ENCODE measurements around the gene GRAMD1A.
A peak's percentile ranks its signal among the peaks of the same experiment; 100 is the strongest.

Gene GRAMD1A

DNA sequence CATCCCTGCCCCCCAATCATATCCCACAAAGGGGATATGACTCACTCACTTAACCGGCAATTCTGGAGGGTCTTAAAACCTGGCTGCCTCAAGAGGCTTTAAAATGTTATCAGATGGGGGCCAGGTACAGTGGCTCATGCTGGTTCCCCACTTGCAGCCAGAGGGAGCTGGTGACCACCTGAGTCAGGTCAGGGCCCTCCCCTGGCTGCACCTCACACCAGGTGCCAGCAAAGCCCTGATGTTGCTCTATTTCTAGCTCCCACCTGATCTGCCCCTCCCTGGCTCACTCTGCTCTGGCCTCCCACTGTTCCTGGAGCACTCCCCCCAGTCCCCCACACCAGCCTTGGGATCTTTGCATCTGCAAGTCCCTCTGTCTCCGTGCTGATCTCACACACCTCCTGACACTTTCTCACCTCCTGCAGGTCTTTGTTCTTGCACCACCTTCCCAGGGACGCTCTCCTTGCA, 55.6 kb downstream of the GRAMD1A start:
- no peak for DNase-seq (ENCODE audit: low read depth)

DNA sequence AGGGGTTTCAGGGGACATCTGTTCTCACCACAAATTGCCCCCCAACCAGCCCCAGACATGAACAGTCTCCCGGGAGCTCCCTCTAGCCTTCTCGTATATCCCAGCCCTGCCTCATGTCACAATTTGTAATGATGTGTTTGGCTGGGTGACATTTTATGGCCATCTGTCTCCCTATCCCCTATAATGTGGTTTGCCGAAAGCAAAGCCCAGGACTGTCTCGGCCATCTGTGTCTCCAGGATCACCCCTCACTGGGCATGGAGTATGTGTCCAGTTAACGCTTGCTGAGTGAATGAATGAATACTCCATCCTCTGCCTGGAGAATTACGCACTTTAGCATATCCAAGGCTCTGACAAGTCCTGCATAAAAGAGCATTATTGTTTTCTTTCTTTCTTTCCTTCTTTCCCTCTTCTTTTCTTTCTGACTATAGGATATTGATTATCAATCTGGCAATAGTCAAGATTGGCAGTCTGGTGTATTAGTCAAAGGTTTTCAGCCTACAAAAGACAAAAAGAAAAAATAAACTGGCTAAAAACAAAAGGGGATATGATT, 56.5 kb downstream of the GRAMD1A start:
- DNase-seq (ENCODE audit: low read depth), result no peak

DNA sequence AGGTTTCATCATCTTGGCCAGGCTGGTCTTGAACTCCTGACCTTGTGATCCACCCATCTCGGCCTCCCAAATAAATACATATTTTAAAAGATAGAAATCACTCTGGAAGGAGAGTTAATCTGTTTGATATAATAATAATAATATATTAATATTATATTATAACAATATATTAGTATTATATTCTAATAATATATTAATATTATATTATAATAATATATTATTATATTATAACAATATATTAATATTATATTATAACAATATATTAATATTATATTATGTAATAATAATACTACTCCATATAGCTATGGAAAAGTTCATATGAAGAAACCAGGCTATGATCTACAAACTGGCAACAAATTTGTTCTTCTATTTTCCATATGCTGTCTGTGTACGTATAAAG, 58.2 kb downstream of the GRAMD1A start:
- no peak for DNase-seq (ENCODE audit: low read depth)

DNA sequence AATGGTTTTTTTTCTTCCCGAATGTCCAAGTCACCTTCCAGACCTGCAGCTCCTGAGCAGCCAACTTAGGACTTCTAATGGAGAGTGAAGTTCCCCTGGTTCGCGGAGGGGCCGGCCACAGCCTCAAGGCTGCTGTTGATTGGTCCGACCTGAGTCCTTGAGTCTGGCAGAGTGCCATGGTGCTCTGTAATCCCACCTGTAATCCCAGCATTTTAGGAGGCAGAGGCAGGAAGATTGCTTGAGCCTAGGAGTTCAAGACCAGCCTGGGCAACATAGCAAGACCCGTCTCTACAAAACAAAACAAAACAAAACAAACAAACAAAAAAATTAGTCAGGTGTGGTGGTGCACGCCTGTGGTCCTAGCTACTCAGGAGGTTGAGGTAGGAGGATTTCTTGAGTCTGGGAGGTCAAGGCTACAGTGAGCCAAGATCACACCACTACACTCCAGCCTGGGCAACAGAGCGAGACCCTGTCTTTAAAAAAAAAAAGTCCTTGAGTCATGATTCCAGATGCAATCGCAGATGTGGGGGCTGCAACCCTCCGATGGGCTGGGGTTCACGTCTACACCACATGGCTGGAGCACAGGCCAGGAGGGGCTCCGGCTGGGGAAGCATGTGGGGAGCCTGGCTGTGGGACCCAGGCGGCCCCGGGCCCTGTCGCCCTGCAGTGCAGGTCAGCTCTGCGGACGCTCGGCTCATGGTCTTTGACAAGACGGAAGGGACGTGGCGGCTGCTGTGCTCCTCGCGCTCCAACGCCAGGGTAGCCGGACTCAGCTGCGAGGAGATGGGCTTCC, 59.1 kb downstream of the GRAMD1A start:
- DNase-seq (ENCODE audit: low read depth), result no peak

DNA sequence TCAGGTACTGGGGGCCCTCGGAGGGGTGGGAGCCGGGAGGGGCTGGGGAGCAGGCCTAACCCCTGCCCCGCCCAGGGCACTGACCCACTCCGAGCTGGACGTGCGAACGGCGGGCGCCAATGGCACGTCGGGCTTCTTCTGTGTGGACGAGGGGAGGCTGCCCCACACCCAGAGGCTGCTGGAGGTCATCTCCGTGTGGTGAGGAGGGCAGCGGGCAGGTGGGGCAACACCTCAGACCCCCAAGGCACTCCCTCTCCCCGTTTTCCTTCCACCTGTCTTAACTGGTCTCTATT, 59.6 kb downstream of the GRAMD1A start:
- DNase-seq (ENCODE audit: low read depth), result no peak

DNA sequence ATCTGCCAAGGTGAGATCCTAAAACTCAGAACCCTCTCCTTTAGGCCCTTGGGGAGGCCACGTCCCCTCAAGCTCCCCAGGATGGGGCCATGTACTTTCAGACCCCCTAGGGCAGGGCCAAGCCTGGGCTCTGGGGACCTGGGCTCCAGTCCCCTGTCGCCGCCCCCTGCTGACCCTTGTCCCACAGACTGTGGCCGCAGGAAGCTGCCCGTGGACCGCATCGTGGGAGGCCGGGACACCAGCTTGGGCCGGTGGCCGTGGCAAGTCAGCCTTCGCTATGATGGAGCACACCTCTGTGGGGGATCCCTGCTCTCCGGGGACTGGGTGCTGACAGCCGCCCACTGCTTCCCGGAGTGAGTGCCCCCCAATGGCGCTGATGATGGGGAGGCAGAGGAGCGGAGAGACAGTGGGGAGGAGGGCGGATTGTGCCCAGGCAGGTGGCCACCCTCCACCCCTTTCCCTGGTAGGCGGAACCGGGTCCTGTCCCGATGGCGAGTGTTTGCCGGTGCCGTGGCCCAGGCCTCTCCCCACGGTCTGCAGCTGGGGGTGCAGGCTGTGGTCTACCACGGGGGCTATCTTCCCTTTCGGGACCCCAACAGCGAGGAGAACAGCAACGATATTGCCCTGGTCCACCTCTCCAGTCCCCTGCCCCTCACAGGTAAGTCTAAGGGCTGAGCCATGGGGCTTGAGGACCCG, 60.2 kb downstream of the GRAMD1A start:
- DNase-seq (ENCODE audit: low read depth), result no peak

DNA sequence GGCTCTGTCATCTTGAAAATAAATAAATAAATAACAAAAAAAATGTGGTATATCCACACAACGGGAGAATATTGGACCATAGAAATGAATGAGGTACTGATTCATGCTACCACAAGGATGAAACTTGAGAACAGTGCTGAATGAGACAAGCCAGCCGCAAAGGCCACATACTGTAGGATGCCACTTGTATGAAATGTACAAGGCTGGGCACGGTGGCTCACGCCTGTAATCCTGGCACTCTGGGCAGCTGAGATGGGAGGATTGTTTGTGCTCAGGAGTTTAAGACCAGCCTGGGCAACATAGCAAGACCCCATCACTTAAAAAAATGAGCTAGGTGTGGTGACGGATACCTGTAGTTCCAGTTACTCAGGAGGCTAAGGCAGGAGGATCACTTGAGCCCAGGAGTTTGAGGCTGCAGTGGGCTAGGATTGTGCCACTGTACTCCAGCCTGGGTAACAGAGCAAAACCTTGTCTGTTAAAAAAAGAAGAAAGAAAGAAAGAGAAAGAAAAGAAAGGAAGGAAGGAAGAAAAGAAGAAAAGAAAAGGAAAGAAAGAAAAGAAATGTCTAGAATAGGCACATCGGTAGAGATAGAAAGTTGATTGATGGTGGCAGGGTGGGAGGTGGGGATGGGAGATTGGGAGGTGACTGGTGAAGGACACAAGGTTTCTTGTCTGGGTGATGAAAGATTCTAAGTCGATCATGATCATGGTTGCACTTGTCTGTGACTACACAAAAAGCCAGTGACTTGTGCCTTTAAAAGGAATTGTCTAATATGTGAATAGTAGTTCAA, 61.7 kb downstream of the GRAMD1A start:
- peak; percentile 23 for DNase-seq (ENCODE audit: low read depth)

DNA sequence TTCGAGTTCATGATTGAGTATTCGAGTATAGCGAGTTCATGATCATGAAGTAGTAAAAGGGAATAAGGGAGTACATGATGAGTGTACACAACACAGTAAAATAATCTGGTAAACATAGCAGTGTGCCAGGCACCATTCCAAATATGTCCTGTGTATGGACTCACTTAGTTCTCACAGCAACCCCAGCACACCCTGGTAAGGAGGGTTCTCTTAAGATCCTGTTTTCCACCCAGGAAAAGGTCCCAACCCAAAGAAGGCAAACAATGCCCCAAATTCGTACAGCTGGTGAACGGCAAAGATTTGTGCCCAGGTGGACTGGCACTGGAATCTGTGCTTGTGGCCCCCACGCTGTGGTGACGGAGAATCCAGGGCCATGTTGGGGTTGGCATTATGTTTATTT, 62.8 kb downstream of the GRAMD1A start:
- DNase-seq (ENCODE audit: low read depth), result no peak

DNA sequence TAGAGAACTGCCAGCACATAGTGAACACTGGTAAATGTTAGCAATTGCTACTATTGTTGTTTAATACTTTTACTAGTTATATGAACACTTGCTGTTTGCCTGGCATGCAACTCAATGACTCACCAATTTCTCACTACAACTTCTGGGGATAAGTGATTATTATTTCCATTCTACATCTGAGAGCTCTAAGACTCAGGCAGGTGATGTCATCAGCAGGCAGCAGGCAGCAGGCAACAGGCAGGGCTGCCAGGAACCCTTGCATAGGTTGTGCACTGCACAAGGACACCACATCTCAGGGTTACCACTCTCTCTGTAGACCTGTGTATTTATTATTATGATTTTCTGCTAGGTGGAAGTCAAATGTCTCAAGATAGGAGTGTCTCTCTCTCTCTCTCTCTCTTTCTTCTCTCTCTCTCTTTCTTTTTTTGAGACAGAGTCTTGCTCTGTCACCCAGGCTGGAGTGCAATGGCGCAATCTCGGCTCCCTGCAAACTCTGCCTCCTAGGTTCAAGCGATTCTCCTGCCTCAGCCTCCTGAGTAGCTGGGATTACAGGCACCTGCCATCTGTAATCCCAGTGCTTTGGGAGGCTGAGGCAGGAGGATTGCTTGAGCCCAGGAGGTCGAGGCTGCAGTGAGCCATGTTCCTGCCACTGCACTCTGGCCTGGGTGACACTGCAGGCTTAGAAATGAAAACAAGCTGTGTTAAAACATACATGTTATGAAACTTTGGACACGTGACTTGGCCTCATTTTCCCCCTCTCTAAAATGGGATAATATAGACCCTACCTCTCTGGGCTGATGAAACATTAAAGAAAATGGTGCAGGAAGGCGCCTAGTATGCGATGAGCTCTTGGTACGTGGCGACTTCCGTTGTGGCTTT, 64.1 kb downstream of the GRAMD1A start:
- peak; percentile 87 for DNase-seq (ENCODE audit: low read depth)

DNA sequence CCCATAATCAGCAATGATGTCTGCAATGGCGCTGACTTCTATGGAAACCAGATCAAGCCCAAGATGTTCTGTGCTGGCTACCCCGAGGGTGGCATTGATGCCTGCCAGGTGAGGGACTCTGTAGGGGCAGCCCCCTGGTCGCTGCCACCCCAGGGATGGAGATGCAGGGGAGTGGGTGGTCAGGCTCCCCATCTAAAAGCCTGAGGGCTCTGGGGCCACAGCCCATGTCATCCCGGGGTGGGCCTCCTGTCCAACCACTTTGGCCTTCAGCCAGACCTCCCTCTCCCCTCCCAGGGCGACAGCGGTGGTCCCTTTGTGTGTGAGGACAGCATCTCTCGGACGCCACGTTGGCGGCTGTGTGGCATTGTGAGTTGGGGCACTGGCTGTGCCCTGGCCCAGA, 65.5 kb downstream of the GRAMD1A start:
- DNase-seq (ENCODE audit: low read depth), result no peak

DNA sequence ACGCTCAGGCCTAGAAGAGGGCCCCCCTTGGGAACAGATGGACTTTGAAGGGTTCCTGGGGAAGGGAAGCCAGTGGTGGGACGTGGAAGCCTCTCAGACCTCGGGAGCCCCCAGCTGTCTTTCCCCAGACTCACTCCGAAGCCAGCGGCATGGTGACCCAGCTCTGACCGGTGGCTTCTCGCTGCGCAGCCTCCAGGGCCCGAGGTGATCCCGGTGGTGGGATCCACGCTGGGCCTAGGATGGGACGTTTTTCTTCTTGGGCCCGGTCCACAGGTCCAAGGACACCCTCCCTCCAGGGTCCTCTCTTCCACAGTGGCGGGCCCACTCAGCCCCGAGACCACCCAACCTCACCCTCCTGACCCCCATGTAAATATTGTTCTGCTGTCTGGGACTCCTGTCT, 66.0 kb downstream of the GRAMD1A start:
- DNase-seq (ENCODE audit: low read depth), result no peak

DNA sequence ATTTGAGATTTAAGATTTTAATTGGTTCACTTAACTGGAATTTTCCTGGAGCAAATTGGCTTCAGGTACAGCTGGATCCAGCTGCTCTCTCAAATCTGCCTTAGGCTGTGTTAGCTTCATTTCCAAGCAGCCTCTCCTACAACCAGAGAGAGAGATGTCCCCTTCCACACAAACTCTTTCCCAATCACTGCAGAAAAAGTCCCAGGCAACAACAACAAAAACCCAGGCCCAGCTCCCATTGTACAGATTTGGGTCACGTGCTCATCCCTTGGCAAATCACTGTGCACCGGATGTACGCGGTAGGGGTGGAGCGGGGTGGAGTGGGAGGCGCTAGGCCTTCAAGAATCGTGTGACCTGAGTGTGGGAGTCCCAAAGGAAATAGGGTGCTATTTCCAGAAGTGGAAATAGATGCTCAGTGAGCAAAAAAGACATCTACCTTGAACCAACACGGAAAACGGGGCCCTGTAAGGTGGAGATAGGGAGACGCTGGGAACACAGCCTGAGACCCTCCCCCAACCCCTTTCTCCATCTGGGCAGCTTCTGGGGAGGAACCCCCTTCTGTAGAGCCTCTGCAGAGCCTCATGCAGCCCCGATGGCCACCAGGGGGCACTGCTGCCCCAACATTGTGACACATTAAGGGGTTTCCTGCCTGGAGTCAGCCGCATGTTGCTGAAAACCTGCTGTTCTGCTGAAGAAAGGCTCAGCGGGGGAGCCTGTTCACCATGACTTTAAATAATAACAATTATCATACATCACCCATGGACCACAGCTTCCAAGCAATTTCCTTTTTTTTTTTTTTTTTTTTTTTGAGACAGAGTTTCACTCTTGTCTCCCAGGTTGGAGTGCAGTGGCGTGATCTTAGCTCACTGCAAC, 66.8 kb downstream of the GRAMD1A start:
- peak; percentile 80 for DNase-seq (ENCODE audit: low read depth)

DNA sequence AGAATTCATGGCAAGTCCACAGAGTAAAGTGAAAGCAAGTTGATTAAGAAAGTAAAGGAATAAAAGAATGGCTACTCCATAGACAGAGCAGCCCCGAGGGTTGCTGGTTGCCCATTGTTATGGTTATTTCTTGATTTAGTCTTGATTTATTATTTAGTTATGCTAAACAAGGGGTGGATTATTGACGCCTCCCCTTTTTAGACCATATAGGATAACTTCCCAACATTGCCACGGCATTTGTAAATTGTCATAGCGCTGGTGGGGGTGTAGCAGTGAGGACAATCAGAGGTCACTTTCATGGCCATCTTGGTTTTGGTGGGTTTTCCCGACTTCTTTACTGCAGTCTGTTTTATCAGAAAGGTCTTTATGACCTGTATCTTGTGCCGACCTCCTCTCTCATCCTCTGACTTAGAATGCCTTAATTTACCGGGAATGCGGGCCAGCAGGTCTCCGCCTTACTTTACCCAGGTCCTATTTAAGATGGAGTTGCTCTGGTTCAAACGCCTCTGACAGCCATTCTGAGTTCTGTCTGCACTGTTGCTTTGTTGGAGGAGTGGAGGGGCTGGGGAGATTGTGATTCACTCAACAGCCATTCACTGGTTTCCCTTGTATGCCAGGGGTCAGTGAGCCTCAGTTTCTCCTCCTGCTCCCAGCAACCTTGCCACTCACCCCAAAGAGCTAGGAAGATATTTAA, 69.0 kb downstream of the GRAMD1A start:
- no peak for DNase-seq (ENCODE audit: low read depth)

DNA sequence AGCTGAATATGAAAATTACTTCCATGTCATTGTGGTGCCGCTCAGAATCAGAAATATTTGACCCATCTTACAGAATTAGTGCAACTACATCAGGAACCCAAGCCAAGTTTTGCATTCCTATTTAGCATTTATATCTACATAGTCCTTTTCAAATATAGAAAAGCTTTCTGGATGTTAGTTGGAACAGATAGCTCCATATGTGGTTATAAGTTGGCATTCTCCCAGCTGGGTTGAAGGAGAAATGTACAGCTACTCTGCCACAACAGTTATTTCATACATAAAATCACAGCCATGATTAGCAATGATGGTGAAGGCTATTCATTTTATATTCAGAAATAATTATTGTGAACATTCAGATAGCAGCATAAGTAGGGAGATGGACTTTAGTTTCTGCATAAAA, 69.6 kb downstream of the GRAMD1A start:
- DNase-seq (ENCODE audit: low read depth), result peak; percentile 6

DNA sequence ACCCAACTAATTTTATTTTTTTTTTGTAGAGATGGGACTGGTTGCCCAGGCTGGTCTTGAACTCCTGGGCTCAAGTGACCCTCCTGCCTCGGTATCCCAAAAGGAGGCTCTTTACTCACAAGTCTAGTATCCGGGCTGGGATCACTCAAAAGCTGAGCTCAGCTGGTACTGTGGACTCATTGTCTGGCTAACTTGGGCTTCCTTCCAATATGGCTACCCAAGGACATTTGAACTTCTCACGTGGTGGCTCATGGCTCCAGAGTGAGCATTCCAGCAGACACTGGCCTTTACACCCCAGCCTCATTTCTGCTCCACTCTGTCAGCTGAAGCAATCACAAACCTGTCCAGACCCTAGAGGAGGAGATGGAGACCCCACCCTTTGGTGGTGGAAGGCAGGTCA, 70.3 kb downstream of the GRAMD1A start:
- no peak for DNase-seq (ENCODE audit: low read depth)

DNA sequence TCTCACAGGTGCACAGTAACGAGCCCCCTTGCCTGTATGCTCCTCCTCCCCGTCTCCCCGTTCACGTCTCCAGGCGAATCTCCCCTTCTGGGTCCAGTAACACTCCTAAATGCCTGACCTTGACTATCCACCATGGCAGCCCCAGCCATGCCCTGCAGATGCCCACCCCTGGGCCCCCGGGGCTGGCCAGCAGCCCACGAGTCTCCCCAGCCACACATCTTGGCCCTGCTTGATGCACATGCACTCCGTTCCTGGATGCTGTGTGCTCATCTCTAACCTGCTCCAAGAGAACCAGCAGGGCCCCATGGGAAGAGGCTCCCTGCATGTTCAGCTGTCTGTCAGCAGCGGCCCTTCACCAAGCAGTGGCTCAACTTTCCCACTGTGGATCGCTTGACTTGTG, 73.4 kb downstream of the GRAMD1A start:
- no peak for DNase-seq (ENCODE audit: low read depth)

DNA sequence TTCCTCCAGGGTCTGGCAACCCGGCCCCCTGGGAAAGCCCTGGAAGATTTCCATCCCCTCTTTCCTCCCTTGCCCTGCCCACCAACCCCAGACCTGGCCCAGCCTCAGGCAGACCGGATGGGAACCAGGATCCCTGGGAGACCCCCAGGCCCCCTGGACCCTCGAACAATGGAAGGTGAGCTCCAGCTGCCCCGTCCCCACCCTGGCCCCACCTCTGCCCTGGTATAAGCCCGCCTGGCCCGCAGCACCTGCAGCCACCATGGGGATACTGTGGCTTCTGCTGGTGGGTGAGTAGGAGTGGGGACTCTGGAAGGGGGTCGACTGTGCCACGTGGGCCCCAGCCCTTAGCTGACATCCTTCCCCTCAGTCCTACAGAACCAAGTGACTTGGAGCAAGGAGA, 73.8 kb downstream of the GRAMD1A start:
- no peak for DNase-seq (ENCODE audit: low read depth)

DNA sequence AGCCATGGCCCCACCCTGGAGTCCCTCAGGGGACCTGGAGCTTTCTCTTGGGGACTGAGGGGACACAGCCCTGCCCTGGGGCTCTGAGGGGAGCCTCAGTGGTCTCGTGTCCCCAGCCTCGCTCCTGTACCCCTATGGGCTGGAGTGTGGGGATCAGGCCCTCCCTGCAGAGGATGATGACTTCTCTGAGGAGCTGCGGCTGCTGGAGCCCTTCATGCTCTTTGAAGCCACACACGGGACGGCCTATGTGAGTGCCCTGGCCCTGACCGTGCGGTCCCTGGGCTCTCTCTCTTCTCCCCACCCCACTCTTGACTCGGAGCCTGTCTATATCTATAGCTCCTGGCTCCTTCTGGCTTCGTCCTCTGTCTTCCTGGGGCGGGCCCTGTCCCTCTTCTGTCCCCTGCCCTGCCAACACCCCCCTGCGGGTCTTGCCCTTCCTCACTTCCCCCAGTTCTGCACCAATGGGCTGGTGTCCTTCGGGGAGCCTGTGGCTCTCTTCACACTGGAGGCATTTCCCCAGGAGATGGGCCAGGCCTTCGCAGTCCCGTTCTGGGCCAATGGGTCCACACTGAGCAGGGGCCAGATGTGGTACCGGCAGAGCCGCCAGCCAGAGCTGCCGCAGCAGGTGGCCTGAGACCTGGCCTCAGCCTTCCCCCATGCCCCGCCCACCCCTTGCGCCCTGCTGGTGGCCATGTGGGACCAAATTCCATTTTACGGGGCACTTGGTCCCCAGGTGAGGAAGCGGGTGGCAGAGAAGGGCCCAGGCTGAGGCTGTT, 74.5 kb downstream of the GRAMD1A start:
- DNase-seq (ENCODE audit: low read depth), result no peak
